Cerebellar nuclear complex (tissue), 1 donor: ENCODE measurements around the gene PCNT.
"Not testable (repeated sequence)": the region's sequence is repeated elsewhere in the genome, so short reads cannot be mapped to it uniquely, and the experiment has no call there.

Experiments used
- DNase-seq, 2 experiments: peaks; one replicate each; lab custom pipeline; 2025; lab: John Stamatoyannopoulos, UW

Gene PCNT

GRCh38 chr21:46356494-46357334, 32.8 kb downstream of the PCNT start:
- DNase-seq = no peak

GRCh38 chr21:46357335-46357604, 33.3 kb downstream of the PCNT start:
- DNase-seq = no peak

DNA sequence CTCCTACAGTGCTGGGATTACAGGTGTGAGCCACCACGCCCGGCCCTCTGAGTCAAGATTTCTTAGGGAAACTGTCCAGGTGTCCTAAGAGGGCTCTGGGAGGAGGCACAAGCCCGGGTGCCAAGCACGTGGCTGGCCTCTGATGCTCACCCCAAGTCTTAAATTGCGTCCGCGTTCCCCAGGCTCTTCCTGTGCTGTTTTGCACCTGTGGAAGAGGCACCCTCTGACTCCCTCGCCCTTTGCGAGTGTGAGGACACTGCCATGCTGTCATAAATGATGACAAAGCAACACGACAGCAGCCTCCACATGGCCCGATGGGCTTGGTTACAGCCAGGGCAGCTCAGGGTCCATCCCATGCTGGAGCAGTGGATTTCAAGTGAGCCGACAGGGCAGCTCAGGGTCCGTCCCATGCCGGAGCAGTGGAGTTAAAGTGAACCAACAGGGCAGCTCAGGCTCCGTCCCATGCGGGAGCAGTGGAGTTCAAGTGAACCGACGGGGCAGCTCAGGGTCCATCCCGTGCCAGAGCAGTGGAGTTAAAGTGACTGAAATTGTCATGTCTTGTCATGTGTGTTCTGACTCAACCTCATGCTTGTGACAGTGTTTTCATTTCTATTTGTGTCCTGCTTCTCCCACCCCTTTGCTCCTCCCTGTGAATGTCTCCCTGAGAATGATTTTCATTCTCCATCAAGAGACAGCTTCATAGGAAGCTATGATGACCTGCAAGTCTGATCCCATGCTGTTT, 33.9 kb downstream of the PCNT start:
- DNase-seq = no peak

GRCh38 chr21:46361176-46361575, 37.2 kb downstream of the PCNT start:
- no peak for DNase-seq

GRCh38 chr21:46361935-46362334, 38.0 kb downstream of the PCNT start:
- no peak for DNase-seq

DNA sequence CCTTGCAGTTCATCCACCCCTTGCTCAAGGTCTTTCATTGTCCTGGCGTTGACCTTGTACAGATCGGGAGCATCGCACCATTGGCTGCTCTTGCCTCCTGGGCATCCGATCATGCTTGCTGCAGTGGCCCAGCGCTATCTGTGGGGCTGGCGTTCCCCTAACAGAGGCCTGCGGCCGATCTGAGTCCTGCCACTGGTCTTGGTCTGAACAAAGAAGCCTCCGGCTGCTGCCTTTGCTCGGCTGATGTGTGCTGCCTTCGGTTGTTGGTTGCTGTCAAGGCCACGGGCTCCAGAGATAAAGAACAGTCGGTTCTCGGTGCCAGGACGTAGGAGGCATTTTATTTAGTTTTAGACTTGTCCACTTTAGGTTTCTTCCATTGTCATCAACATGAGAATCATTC, 39.0 kb downstream of the PCNT start:
- no peak for DNase-seq

DNA sequence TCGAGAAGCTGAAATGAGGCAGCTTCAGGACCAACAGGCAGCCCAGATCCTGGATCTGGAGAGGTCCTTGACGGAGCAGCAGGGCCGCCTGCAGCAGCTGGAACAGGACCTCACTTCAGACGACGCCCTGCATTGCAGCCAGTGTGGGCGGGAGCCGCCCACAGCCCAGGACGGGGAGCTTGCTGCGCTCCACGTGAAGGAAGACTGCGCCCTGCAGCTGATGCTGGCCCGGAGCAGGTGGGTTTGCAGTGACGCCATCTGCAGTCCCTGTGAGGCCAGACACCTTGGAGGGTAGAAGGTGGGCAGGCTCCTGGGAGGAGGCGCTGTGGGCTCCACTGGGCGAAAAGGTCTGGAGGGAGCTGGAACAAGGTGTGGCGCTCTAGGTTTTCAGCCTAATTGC, 39.7 kb downstream of the PCNT start:
- no peak for DNase-seq

DNA sequence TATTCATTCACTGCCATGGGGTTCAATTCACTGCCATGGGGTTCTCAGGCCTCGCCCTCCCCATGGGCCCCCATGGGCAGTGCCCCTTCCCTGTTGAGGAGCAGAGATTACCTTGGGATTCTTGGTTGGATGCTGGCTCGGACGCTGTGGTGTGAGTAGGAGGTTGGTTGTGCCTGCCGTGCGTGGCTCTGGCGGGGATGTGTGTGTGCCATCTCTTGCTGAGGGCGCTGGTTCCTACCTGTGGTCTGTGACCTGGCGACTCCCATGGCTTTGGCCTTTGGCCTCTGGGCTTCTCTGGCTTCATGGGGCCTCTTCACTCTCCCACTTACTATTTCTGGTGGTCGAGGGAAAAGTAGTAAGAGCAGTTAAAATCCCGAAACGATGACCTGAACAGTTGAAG, 42.1 kb downstream of the PCNT start:
- DNase-seq = no peak

GRCh38 chr21:46366561-46366960, 42.6 kb downstream of the PCNT start:
- no peak for DNase-seq

GRCh38 chr21:46366966-46367365, 43.0 kb downstream of the PCNT start:
- no peak for DNase-seq

DNA sequence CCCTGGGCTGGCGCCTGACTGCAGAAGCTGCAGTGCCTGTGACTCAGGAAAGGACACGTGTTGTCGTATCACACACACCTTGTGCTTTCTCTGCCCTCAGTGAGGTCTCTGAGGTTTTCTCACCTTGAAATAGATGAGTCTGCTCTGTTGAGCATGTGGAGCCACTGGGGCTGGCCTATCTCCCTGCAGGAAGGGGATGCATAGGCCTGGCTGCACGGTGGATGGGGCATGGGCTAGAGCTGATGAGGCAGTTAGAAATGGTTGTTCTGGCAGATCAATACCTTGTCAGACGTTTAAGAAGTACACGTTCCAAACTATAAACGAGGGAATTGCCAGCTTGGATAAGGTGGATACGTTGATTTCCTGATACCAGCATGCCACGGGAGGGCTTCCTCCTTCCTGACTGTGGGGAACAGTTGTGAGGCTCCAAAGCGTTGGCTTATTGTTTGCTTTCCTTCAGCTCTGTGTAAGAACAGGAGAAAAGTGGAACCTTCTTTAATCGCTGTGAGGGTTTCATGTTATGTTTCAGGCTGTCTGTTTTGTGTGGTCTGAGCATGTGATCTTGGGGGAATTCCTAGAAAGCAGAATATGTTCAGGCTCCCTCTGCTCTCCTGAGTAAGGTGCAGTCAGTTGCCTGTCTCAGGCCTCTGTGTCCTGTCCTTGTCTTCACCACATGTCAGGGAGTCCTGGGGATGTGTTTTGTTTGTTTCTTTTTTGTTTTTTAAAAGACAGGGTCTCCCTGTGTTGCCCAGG, 44.8 kb downstream of the PCNT start:
- no peak for DNase-seq

GRCh38 chr21:46369520-46370235, 45.7 kb downstream of the PCNT start:
- no peak for DNase-seq

- no peak for DNase-seq
These were observed 47.5 kb downstream of the PCNT start for GRCh38 chr21:46371204-46372013.

DNA sequence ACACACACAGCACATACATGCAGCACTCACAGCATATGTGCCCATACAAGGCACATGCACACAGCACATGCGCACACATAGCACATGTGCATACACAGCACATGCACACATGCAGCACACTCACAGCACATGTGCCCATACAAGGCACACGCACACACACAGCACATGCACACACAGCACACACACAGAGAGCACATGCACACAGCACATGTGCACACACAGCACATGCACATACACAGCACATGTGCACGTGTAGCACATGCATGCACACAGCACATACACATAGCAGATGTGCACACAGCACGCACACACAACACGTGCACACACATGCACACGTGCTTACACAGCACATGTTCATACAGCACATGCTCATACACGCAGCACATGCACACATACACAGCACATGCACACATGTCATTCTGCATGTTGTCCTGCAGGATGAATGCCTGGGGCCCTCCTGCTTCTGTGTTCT, 48.1 kb downstream of the PCNT start:
- DNase-seq = no peak

DNA sequence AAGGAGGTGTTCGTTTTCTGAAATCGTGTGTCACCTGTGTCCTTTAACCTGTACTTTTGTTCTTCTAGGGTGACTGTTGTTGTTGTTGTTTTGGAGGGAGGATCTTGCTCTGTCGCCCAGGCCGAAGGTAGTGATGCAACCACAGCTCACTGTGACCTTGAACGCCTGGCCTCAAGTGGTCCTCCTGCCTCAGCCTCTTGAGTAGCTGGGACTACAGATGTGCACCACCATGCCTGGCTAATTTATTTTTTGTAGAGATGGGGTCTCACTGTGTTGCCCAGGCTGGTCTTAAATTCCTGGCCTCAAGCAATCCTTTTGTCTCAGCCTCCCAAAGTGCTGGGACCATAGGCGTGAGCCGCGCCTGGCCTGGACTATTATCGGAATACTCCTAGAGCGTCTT, 49.0 kb downstream of the PCNT start:
- DNase-seq = not testable (repeated sequence)

DNA sequence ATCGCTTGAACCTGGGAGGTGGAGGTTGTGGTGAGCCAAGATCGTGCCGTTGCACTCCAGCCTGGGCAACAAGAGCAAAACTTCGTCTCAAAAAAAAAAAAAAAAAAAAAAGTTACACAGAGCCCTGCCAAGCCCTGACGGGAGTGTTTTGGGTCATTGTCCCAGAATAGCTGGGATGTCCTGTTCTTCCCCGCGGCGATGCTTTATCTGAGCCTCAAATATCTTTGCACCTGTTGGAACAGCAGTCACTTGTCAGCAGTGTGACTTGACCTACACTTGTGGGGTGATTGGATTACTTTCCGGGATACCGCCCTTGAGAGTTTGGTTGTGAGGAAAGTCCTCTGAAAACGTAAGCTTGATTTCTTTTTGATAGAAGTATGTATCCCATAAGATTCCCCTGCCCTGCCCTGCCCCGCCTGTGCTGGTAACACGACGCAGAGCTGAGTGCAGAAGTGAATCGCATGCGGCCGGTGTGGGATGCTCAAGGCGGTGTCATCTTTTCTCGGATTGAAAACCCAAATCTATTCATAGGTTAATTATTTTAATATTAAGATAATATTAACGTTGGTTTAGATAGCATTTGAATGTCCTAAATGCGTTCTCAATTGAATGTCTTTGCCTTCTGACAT, 50.9 kb downstream of the PCNT start:
- no peak for DNase-seq

DNA sequence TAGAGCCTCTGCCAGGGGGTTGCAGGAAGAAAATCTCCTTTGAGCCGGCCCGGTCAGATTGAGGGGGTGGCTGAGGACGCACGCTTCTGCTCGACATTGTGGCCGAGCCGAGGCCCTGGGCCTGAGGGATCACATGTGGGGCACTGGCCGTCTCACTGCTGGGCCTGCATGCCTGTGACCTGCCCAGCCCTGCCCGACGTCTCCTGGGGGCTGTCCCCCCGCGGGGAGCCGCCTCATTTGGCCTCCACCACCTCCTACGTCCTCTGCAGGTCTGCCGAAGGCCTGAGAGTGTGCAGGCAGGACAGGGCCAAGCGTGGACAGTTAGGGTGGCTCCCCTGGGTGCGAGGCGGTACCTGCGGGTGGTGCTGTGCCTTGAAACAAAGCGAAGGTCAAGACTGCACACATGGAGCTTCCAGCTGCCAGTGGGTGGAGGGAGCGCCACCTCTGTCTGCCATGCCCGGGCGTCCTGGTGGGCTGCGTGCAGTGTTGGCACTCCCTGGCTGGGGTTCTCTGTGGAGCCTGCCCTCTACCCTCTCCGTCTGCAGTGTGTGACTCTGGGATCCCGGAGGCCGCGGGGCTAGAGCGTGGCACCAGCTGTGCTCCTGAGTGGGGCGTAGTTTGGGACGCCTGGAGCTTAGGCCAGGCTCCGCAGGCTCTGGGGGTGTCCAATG, 51.7 kb downstream of the PCNT start:
- DNase-seq = no peak

DNA sequence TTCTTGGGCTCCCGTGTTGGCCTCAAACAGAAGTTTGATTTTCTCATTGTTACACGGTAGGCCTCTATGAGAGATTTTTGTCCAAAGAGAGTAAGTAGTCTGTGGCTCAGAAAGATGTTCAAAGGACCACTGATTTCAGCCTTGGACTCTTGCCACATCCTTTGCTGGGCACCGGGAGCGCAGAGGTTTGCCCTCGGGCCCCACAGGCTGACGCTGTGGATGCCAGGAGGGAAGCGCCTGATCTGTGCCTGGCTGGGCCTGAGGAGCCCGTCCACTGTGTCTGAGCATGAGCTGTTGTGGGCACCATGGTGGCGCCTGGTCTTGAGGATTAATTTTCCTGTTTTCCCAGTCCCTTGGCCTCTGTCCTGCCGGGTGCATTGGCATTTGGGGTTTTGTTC, 52.3 kb downstream of the PCNT start:
- DNase-seq = no peak

DNA sequence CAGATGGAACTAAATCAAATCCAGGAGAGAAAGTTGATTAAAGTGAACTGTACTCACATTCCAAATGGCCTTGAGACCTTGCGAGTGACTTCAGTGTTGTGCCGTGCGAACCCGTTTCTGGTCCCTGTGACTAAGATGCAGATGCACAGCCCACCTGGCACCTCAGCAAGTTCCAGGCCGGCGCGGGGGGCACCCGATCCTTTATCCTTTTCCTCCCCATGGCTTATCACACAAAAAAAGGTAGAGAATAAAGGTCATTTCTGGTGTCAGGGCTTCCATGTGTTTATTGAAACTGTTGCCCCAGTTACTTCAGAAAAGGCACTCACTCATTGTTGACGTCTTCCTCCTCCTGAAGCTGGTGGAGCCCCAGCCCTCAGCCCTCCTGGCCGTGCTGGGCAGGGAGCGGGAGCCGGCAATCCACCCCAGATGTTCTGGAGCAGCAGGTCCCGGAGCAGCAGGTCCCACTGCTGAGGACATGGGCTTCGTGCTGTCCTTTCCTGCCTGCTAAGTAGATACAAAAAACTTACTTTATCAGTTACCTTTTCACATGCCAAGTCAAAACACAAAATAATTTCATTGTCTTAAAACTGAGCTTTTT, 53.0 kb downstream of the PCNT start:
- DNase-seq = no peak

GRCh38 chr21:46377789-46378188, 53.8 kb downstream of the PCNT start:
- no peak for DNase-seq
